ENCODE results near the gene TPSG1. TPM values are rescaled to one million over a fixed set of nuclear protein-coding genes. Genes with fewer than 3 reads are reported as not detected.
A peak's percentile ranks its signal among the peaks of the same experiment; 100 is the strongest.

TPSG1 gene
- total and polyA plus RNA-seq, 10 of the 15 experiments (the other 5 are each of a cell fraction or from before 2014, with no cell fraction given), result not detected

- DNase-seq (ENCODE audit: low read depth, low spot score) (no peak), ATAC-seq (no peak), FAIRE-seq (no peak)
- H3K4me1 ChIP-seq (ENCODE audit: control insufficient read depth, insufficient read depth, low read length), result no peaks in the 10 kb centered on the region
- SMC1A ChIA-PET (ENCODE audit: uncharacterized antibody, unreplicated experiment), result no interaction called here
- no peak overlapping the region for H3K9ac ChIP-seq (ENCODE audit: control insufficient read depth, insufficient read depth, low read length)
- CTCF ChIA-PET, result no interaction called here
- H3K4me3 ChIP-seq, result no peak overlapping the region
- H3K9me3 ChIP-seq (replicated peaks; ENCODE audit: control insufficient read depth, insufficient read depth, low read length), result no peaks in the 10 kb centered on the region
- no TSS peak for BruUV-seq (replicated peaks)
- no peaks in the 10 kb centered on the region for H3K36me3 ChIP-seq (ENCODE audit: control insufficient read depth in 2 of 2, insufficient read depth in 2 of 2, low read length in 1 of 2)
- intact Hi-C loops (cut with micrococcal nuclease; ENCODE audit: unreplicated experiment) (no loop called here), in situ Hi-C loops (cut with MboI) (no loop called here)
- RAD21 ChIA-PET (ENCODE audit: unreplicated experiment), result no interaction called here
- POLR2A ChIA-PET, result no interaction called here
- WGBS (ENCODE audit: insufficient coverage, insufficient replicate concordance, low lambda C conversion rate, missing lambda C conversion rate), result 40% methylated on average over 14 of the region's 14 CpGs
- no peak for TF ChIP-seq ZNF217 (IDR thresholded peaks at IDR 0.05)
- 0 out of 2 replicates have a peak, but pooled peaks have one; percentile 32 for TF ChIP-seq DPF2 (IDR thresholded peaks at IDR 0.05)
- no peak for TF ChIP-seq POU2F2 (IDR thresholded peaks at IDR 0.05; ENCODE audit: borderline replicate concordance, low read depth, low read length)
- TF ChIP-seq PAX8 (IDR thresholded peaks at IDR 0.05), result no peak
- peak; percentile 11 for TF ChIP-seq USF1 (IDR thresholded peaks at IDR 0.05; ENCODE audit: borderline replicate concordance, extremely low read length, insufficient read depth, low read depth, low read length)
- TF ChIP-seq BMI1 (IDR thresholded peaks at IDR 0.05; ENCODE audit: borderline replicate concordance), result no peak
- no peak for TF ChIP-seq EZH2 (IDR thresholded peaks at IDR 0.05; ENCODE audit: borderline replicate concordance, control insufficient read depth, low read depth, low read length)
- TF ChIP-seq, protein P1, sequence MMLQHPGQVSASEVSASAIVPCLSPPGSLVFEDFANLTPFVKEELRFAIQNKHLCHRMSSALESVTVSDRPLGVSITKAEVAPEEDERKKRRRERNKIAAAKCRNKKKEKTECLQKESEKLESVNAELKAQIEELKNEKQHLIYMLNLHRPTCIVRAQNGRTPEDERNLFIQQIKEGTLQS (IDR thresholded peaks at IDR 0.05; ENCODE audit: borderline replicate concordance, extremely low read depth, low read depth, low read length), result no peak
- TF ChIP-seq ZSCAN29 (IDR thresholded peaks at IDR 0.05), result no peak
- TF ChIP-seq, protein P2, sequence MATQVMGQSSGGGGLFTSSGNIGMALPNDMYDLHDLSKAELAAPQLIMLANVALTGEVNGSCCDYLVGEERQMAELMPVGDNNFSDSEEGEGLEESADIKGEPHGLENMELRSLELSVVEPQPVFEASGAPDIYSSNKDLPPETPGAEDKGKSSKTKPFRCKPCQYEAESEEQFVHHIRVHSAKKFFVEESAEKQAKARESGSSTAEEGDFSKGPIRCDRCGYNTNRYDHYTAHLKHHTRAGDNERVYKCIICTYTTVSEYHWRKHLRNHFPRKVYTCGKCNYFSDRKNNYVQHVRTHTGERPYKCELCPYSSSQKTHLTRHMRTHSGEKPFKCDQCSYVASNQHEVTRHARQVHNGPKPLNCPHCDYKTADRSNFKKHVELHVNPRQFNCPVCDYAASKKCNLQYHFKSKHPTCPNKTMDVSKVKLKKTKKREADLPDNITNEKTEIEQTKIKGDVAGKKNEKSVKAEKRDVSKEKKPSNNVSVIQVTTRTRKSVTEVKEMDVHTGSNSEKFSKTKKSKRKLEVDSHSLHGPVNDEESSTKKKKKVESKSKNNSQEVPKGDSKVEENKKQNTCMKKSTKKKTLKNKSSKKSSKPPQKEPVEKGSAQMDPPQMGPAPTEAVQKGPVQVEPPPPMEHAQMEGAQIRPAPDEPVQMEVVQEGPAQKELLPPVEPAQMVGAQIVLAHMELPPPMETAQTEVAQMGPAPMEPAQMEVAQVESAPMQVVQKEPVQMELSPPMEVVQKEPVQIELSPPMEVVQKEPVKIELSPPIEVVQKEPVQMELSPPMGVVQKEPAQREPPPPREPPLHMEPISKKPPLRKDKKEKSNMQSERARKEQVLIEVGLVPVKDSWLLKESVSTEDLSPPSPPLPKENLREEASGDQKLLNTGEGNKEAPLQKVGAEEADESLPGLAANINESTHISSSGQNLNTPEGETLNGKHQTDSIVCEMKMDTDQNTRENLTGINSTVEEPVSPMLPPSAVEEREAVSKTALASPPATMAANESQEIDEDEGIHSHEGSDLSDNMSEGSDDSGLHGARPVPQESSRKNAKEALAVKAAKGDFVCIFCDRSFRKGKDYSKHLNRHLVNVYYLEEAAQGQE (IDR thresholded peaks at IDR 0.05; ENCODE audit: low read depth, low read length), result no peak
- no peak for TF ChIP-seq BCL3 (IDR thresholded peaks at IDR 0.05; ENCODE audit: borderline replicate concordance, insufficient read depth, low read depth, low read length, poor library complexity, severe bottlenecking)
- TF ChIP-seq ZNF24 (IDR thresholded peaks at IDR 0.05), result no peak
- TF ChIP-seq MTA3 (IDR thresholded peaks at IDR 0.05; ENCODE audit: borderline replicate concordance, low read length), result no peak
- TF ChIP-seq ZNF207 (IDR thresholded peaks at IDR 0.05; ENCODE audit: borderline replicate concordance), result no peak
- H3K4me2 ChIP-seq (ENCODE audit: control insufficient read depth, insufficient read depth), result no peak overlapping the region
- H3K79me2 ChIP-seq (ENCODE audit: control insufficient read depth, insufficient read depth, low read length), result no peaks in the 10 kb centered on the region
- no peaks in the 10 kb centered on the region for H4K20me1 ChIP-seq (ENCODE audit: control insufficient read depth, insufficient read depth)
- H3K27ac ChIP-seq (ENCODE audit: control insufficient read depth, insufficient read depth), result no peak overlapping the region
- H3K27me3 ChIP-seq (replicated peaks in 1 of 2; ENCODE audit: control insufficient read depth in 2 of 2, insufficient read depth in 2 of 2, low read length in 1 of 2), result no peaks in the 10 kb centered on the region
- no peak overlapping the region for H2AFZ ChIP-seq (ENCODE audit: control insufficient read depth, low read depth, low read length)
Observed at GRCh38 chr16:1173788-1174451, 51.1 kb downstream of the TPSG1 start.

All from GM12878 (cell line).